DND-41 (cell line): ENCODE results near the gene PALM3.
A peak's percentile ranks its signal among the peaks of the same experiment; 100 is the strongest.

Source experiments
- ATAC-seq: fragments of 200-7000 bp; cut with Tn5 transposase; 3 replicates; pipeline ENCODE4 v1.9.1; 2021; ENCODE audit warnings: low read depth; ENCODE audit not compliant: insufficient read depth
- DNase-seq: peaks from one replicate; pipeline ENCODE4 v3.0.0-alpha.2; 2020
- H2AFZ ChIP-seq: 2 replicates; pipeline ENCODE4 v1.6.0; 2012; ENCODE audit warnings: low read depth, low read length
- H3K27ac ChIP-seq: 2 replicates; pipeline ENCODE4 v1.5.1; 2012; ENCODE audit warnings: low read length, inconsistent platforms
- H3K27me3 ChIP-seq: fragments of 200-600 bp; sonication (generic); 2 replicates; pipeline ENCODE4 v1.6.0; 2012; ENCODE audit warnings: low read length, mild to moderate bottlenecking, inconsistent platforms; ENCODE audit not compliant: insufficient read depth, poor library complexity
- H3K36me3 ChIP-seq: 2 replicates; pipeline ENCODE4 v1.5.1; 2012; ENCODE audit warnings: low read length, inconsistent platforms; ENCODE audit not compliant: insufficient read depth
- H3K4me1 ChIP-seq: 2 replicates; pipeline ENCODE4 v1.5.1; 2012; ENCODE audit warnings: mild to moderate bottlenecking, low read length; ENCODE audit not compliant: insufficient read depth
- H3K4me2 ChIP-seq: 2 replicates; pipeline ENCODE4 v1.6.0; 2012; ENCODE audit warnings: mild to moderate bottlenecking, moderate library complexity, low read length, inconsistent platforms; ENCODE audit not compliant: insufficient read depth
- H3K4me3 ChIP-seq, 2 experiments: fragments of 200-600 bp in 1 of 2; shearing (Covaris generic) in 1 of 2; 2 replicates each; pipeline ENCODE4 v1.5.1; 2012 to 2016; ENCODE audit warnings: inconsistent platforms in 2 of 2, low read length in 2 of 2, mild to moderate bottlenecking in 2 of 2, low read depth in 1 of 2, moderate library complexity in 1 of 2
- H3K79me2 ChIP-seq: 2 replicates; pipeline ENCODE4 v1.6.0; 2012; ENCODE audit warnings: low read length, inconsistent platforms; ENCODE audit not compliant: insufficient read depth
- H3K9ac ChIP-seq: 2 replicates; pipeline ENCODE4 v1.6.0; 2012; ENCODE audit warnings: low read depth, mild to moderate bottlenecking, inconsistent platforms, low read length, moderate library complexity
- H3K9me3 ChIP-seq: 2 replicates; pipeline ENCODE4 v1.5.1; 2012; ENCODE audit warnings: low read length, moderate library complexity, mild to moderate bottlenecking, inconsistent platforms; ENCODE audit not compliant: insufficient read depth, severe bottlenecking
- H4K20me1 ChIP-seq: 2 replicates; pipeline ENCODE4 v1.6.0; 2012; ENCODE audit warnings: low read length; ENCODE audit not compliant: insufficient read depth
- CTCF ChIP-seq: IDR thresholded peaks from 2 replicates; pipeline ENCODE4 v1.5.1; 2012; ENCODE audit warnings: borderline replicate concordance, low read length, moderate library complexity, mild to moderate bottlenecking; ENCODE audit not compliant: poor library complexity, severe bottlenecking; ENCODE audit errors: extremely low read depth
- EZH2 ChIP-seq: IDR thresholded peaks from 3 replicates; pipeline ENCODE4 v1.6.1; 2012; ENCODE audit warnings: borderline replicate concordance, low read depth, mild to moderate bottlenecking, moderate library complexity, low read length, inconsistent platforms; ENCODE audit not compliant: severe bottlenecking

The PALM3 gene

GRCh38 chr19:14078411-14078810 lies 16.5 kb upstream of the PALM3 start:
- Histone ChIP-seq H2AFZ (no peak overlapping the region), H3K9me3 (no peaks in the 10 kb centered on the region), H4K20me1 (no peaks in the 10 kb centered on the region), H3K27me3 (no peaks in the 10 kb centered on the region), H3K9ac (no peak overlapping the region), H3K79me2 (peaks cover 44% of the 10 kb centered on the region), H3K4me1 (peaks cover 42% of the 10 kb centered on the region), H3K36me3 (peaks cover 4% of the 10 kb centered on the region; the same call in 1 of the 2 replicates), H3K4me3 (no peak overlapping the region), H3K4me2 (no peak overlapping the region), H3K27ac (no peak overlapping the region)
- TF ChIP-seq CTCF, result no peak
- TF ChIP-seq EZH2, result no peak
- DNase-seq (no peak), ATAC-seq (no peak)

GRCh38 chr19:14073925-14074838 lies 12.3 kb upstream of the PALM3 start:
- Histone ChIP-seq H3K9me3 (no peaks in the 10 kb centered on the region), H3K36me3 (peaks cover 4% of the 10 kb centered on the region; the same call in 1 of the 2 replicates), H3K79me2 (peaks cover 32% of the 10 kb centered on the region), H3K4me1 (peaks cover 35% of the 10 kb centered on the region), H3K4me3 (peak overlapping the region; percentile 83 to 92), H3K27me3 (peaks cover 17% of the 10 kb centered on the region), H3K9ac (peak overlapping the region; percentile 78), H2AFZ (peak overlapping the region; percentile 83), H4K20me1 (peaks cover 4% of the 10 kb centered on the region; the same call in 1 of the 2 replicates), H3K4me2 (peak overlapping the region; percentile 85), H3K27ac (peak overlapping the region; percentile 80)
- peak; percentile 41 for ATAC-seq
- peak; percentile 55 for DNase-seq
- TF ChIP-seq CTCF, result no peak
- no peak for TF ChIP-seq EZH2

GRCh38 chr19:14073261-14073924 lies 11.5 kb upstream of the PALM3 start:
- Histone ChIP-seq H3K9me3 (no peaks in the 10 kb centered on the region), H2AFZ (peak overlapping the region; percentile 83), H3K9ac (peak overlapping the region; percentile 78), H3K4me3 (peak overlapping the region; percentile 83 to 92), H3K4me2 (peak overlapping the region; percentile 85), H3K27me3 (peaks cover 17% of the 10 kb centered on the region), H3K79me2 (peaks cover 32% of the 10 kb centered on the region), H3K27ac (peak overlapping the region; percentile 80), H3K4me1 (peaks cover 35% of the 10 kb centered on the region), H3K36me3 (peaks cover 4% of the 10 kb centered on the region; the same call in 1 of the 2 replicates), H4K20me1 (peaks cover 4% of the 10 kb centered on the region; the same call in 1 of the 2 replicates)
- TF ChIP-seq EZH2 (no peak), CTCF (peak; percentile 73)
- peak; percentile 81 for DNase-seq
- ATAC-seq, result peak; percentile 73
